Measurements from ENCODE around the gene FKBP14.

Gene FKBP14

GRCh38 chr7:30012757-30013156 lies 13.7 kb downstream of the FKBP14 start:
- peaks cover 4% of the 10 kb centered on the region for H3K36me3 ChIP-seq
- TF ChIP-seq CTCF (IDR thresholded peaks at IDR 0.05; ENCODE audit: low read depth, low read length): no peak
- no peak for DNase-seq
- no peaks in the 10 kb centered on the region for H3K4me1 ChIP-seq
- no peak overlapping the region for H3K4me3 ChIP-seq (ENCODE audit: low read depth, low read length)
- no peaks in the 10 kb centered on the region for H3K9me3 ChIP-seq
- no peaks in the 10 kb centered on the region for H3K27me3 ChIP-seq

GRCh38 chr7:30010021-30010420 lies 16.5 kb downstream of the FKBP14 start:
- Histone ChIP-seq H3K4me1 (no peaks in the 10 kb centered on the region), H3K27me3 (no peaks in the 10 kb centered on the region), H3K4me3 (ENCODE audit: low read depth, low read length) (no peak overlapping the region), H3K36me3 (peaks cover 4% of the 10 kb centered on the region), H3K9me3 (no peaks in the 10 kb centered on the region)
- no peak for DNase-seq
- no peak for TF ChIP-seq CTCF (IDR thresholded peaks at IDR 0.05; ENCODE audit: low read depth, low read length)

GRCh38 chr7:30005464-30005863 lies 21.0 kb downstream of the FKBP14 start:
- H3K9me3 ChIP-seq: no peaks in the 10 kb centered on the region
- DNase-seq: no peak
- no peaks in the 10 kb centered on the region for H3K4me1 ChIP-seq
- H3K36me3 ChIP-seq: no peaks in the 10 kb centered on the region
- no peak overlapping the region for H3K4me3 ChIP-seq (ENCODE audit: low read depth, low read length)
- no peak for TF ChIP-seq CTCF (IDR thresholded peaks at IDR 0.05; ENCODE audit: low read depth, low read length)
- H3K27me3 ChIP-seq: no peaks in the 10 kb centered on the region

- DNase-seq: no peak
- H3K4me3 ChIP-seq (ENCODE audit: low read depth, low read length): no peak overlapping the region
- H3K36me3 ChIP-seq: no peaks in the 10 kb centered on the region
- no peaks in the 10 kb centered on the region for H3K9me3 ChIP-seq
- no peaks in the 10 kb centered on the region for H3K4me1 ChIP-seq
- H3K27me3 ChIP-seq: no peaks in the 10 kb centered on the region
- no peak for TF ChIP-seq CTCF (IDR thresholded peaks at IDR 0.05; ENCODE audit: low read depth, low read length)
These were observed 23.4 kb downstream of the FKBP14 start for GRCh38 chr7:30003098-30003497.

- no peaks in the 10 kb centered on the region for H3K27me3 ChIP-seq
- no peak overlapping the region for H3K4me3 ChIP-seq (ENCODE audit: low read depth, low read length)
- TF ChIP-seq CTCF (IDR thresholded peaks at IDR 0.05; ENCODE audit: low read depth, low read length): no peak
- no peaks in the 10 kb centered on the region for H3K4me1 ChIP-seq
- DNase-seq: no peak
- no peaks in the 10 kb centered on the region for H3K36me3 ChIP-seq
- H3K9me3 ChIP-seq: no peaks in the 10 kb centered on the region
These were observed 24.5 kb downstream of the FKBP14 start for GRCh38 chr7:30001998-30002397.

- Histone ChIP-seq H3K4me1 (no peaks in the 10 kb centered on the region), H3K36me3 (no peaks in the 10 kb centered on the region), H3K4me3 (ENCODE audit: low read depth, low read length) (no peak overlapping the region), H3K9me3 (no peaks in the 10 kb centered on the region), H3K27me3 (no peaks in the 10 kb centered on the region)
- TF ChIP-seq CTCF (IDR thresholded peaks at IDR 0.05; ENCODE audit: low read depth, low read length): no peak
- DNase-seq: no peak
These were observed 28.0 kb downstream of the FKBP14 start for GRCh38 chr7:29998489-29998888.

Data from BE2C (cell line).